DND-41 (cell line): ENCODE measurements around the gene LRTM2.

Experiments
- EZH2 ChIP-seq: IDR thresholded peaks from 3 replicates; pipeline ENCODE4 v1.6.1; 2012; ENCODE audit warnings: borderline replicate concordance, low read depth, mild to moderate bottlenecking, moderate library complexity, low read length, inconsistent platforms; ENCODE audit not compliant: severe bottlenecking
- TF ChIP-seq, protein P1 (sequence below): IDR thresholded peaks from 2 replicates; pipeline ENCODE4 v1.5.1; 2012; ENCODE audit warnings: borderline replicate concordance, low read length, moderate library complexity, mild to moderate bottlenecking; ENCODE audit not compliant: poor library complexity, severe bottlenecking; ENCODE audit errors: extremely low read depth

DNA sequence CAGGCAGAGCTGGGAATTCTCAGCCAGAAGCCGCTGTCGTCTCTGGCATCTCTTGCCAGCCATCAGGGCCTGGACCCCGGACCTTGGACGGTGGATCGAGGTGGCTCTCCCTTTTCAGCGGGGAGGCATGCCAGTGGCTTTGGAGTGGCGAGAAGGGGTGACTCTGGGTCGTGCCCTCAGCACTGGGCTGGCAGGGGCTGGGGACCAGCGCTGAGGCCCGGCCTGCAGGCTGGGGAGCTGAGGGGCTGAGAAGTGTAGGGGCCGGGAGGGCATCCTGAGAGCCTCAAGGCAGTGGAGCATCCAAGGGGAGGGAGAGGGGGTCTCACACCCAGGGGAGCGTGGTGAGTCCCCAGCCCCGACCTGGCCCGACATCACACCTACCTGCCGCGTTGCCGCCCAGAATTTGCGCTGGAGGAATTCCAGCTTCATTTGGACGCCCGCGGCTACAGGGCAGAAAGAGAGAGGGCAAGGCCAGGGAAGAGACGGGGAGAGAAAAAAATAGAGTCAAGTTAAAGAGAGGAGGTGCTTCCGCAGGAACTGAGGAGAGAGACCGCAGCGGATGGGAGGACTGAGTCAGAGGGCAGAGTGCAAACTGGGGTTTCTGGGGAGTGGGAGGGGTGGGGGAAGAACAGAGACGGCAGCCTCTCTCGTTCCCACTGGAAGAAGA, 9.0 kb upstream of the LRTM2 start:
- TF ChIP-seq, protein P1, sequence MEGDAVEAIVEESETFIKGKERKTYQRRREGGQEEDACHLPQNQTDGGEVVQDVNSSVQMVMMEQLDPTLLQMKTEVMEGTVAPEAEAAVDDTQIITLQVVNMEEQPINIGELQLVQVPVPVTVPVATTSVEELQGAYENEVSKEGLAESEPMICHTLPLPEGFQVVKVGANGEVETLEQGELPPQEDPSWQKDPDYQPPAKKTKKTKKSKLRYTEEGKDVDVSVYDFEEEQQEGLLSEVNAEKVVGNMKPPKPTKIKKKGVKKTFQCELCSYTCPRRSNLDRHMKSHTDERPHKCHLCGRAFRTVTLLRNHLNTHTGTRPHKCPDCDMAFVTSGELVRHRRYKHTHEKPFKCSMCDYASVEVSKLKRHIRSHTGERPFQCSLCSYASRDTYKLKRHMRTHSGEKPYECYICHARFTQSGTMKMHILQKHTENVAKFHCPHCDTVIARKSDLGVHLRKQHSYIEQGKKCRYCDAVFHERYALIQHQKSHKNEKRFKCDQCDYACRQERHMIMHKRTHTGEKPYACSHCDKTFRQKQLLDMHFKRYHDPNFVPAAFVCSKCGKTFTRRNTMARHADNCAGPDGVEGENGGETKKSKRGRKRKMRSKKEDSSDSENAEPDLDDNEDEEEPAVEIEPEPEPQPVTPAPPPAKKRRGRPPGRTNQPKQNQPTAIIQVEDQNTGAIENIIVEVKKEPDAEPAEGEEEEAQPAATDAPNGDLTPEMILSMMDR: no peak
- no peak for TF ChIP-seq EZH2
